ENCODE results near the gene MICAL3. TPM values are rescaled to one million over a fixed set of nuclear protein-coding genes. Genes with fewer than 3 reads are reported as not detected.
A peak's percentile ranks its signal among the peaks of the same experiment; 100 is the strongest.

The MICAL3 gene
- total and polyA plus RNA-seq, 9 of the 15 experiments (the other 6 are each of a cell fraction or from before 2014, with no cell fraction given) = 0.53 to 32.1 (median 12.3) TPM

GRCh38 chr22:17788528-17789378, 235.6 kb downstream of the MICAL3 start (continued):
- no peak for TF ChIP-seq CREB1 (IDR thresholded peaks at IDR 0.05)
- TF ChIP-seq CREB1 (CRISPR knock-in tag; IDR thresholded peaks at IDR 0.05) = no peak
- TF ChIP-seq RBM17 (IDR thresholded peaks at IDR 0.05; ENCODE audit: borderline replicate concordance, low read depth, low read length) = no peak
- TF ChIP-seq, protein P1, sequence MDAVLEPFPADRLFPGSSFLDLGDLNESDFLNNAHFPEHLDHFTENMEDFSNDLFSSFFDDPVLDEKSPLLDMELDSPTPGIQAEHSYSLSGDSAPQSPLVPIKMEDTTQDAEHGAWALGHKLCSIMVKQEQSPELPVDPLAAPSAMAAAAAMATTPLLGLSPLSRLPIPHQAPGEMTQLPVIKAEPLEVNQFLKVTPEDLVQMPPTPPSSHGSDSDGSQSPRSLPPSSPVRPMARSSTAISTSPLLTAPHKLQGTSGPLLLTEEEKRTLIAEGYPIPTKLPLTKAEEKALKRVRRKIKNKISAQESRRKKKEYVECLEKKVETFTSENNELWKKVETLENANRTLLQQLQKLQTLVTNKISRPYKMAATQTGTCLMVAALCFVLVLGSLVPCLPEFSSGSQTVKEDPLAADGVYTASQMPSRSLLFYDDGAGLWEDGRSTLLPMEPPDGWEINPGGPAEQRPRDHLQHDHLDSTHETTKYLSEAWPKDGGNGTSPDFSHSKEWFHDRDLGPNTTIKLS (IDR thresholded peaks at IDR 0.05; ENCODE audit: borderline replicate concordance, low read depth) = no peak
- TF ChIP-seq ZNF316 (IDR thresholded peaks at IDR 0.05) = no peak
- peak; percentile 72 for TF ChIP-seq ETV1 (tag; conservative IDR thresholded peaks at IDR 0.05; ENCODE audit: low read depth)
- no peak for TF ChIP-seq ZNF23 (CRISPR knock-in tag; IDR thresholded peaks at IDR 0.05)
- TF ChIP-seq HNRNPL (IDR thresholded peaks at IDR 0.05; ENCODE audit: low read depth, low read length) = no peak
- TF ChIP-seq, protein P2, sequence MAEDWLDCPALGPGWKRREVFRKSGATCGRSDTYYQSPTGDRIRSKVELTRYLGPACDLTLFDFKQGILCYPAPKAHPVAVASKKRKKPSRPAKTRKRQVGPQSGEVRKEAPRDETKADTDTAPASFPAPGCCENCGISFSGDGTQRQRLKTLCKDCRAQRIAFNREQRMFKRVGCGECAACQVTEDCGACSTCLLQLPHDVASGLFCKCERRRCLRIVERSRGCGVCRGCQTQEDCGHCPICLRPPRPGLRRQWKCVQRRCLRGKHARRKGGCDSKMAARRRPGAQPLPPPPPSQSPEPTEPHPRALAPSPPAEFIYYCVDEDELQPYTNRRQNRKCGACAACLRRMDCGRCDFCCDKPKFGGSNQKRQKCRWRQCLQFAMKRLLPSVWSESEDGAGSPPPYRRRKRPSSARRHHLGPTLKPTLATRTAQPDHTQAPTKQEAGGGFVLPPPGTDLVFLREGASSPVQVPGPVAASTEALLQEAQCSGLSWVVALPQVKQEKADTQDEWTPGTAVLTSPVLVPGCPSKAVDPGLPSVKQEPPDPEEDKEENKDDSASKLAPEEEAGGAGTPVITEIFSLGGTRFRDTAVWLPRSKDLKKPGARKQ (CRISPR knock-in tag; IDR thresholded peaks at IDR 0.05) = no peak
- no peak for TF ChIP-seq THAP12 (CRISPR knock-in tag; IDR thresholded peaks at IDR 0.05)
- TF ChIP-seq, protein P3, sequence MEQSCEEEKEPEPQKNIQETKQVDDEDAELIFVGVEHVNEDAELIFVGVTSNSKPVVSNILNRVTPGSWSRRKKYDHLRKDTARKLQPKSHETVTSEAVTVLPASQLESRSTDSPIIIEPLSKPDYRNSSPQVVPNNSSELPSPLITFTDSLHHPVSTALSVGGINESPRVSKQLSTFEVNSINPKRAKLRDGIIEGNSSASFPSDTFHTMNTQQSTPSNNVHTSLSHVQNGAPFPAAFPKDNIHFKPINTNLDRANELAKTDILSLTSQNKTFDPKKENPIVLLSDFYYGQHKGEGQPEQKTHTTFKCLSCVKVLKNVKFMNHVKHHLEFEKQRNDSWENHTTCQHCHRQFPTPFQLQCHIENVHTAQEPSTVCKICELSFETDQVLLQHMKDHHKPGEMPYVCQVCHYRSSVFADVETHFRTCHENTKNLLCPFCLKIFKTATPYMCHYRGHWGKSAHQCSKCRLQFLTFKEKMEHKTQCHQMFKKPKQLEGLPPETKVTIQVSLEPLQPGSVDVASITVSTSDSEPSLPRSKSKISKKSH (CRISPR knock-in tag; IDR thresholded peaks at IDR 0.05) = no peak
- no peak for TF ChIP-seq IRF1 (CRISPR knock-in tag; IDR thresholded peaks at IDR 0.05; ENCODE audit: borderline replicate concordance)
- TF ChIP-seq XRCC5 (IDR thresholded peaks at IDR 0.05; ENCODE audit: low read depth, low read length) = no peak
- TF ChIP-seq ZBTB34 (CRISPR knock-in tag; IDR thresholded peaks at IDR 0.05) = no peak
- no peak for TF ChIP-seq POLR2H (tag; IDR thresholded peaks at IDR 0.05; ENCODE audit: low read depth)
- TF ChIP-seq BHLHE40 (IDR thresholded peaks at IDR 0.05; ENCODE audit: low read length) = peak; percentile 97

All from K562 (cell line).